PC-3 (cell line): ENCODE measurements around the gene SLC36A1. TPM values are rescaled to one million over a fixed set of nuclear protein-coding genes. Genes with fewer than 3 reads are reported as not detected.

Source experiments
- ATAC-seq: fragments of 200-7000 bp; cut with Tn5 transposase; 2 replicates; pipeline ENCODE4 v1.9.1; 2020; ENCODE audit warnings: mild to moderate bottlenecking, moderate library complexity
- BruUV-seq: library from RNA; stranded (reverse); fragments of 400-500 nt; replicated peaks from 2 replicates; lab custom pipeline; 2021; lab: Mats Ljungman, UMichigan
- CTCF ChIA-PET: fragments of 300-600 bp; sonication (Branson Sonifier 250); formaldehyde crosslinking; loops from one replicate; lab custom pipeline; 2022; ENCODE audit warnings: antibody characterized with exemption; lab: Charles Lee
- POLR2A ChIA-PET: fragments of 300-600 bp; sonication (Branson Sonifier 250); formaldehyde crosslinking; loops from one replicate; lab custom pipeline; 2022; ENCODE audit warnings: antibody characterized with exemption; ENCODE audit not compliant: unreplicated experiment; lab: Charles Lee
- DNase-seq: peaks from one replicate; pipeline ENCODE4 v3.0.0-alpha.2; 2015
- H2AFZ ChIP-seq: fragments of 300-600 bp; sonication (generic); 2 replicates; pipeline ENCODE4 v1.6.0; 2016; ENCODE audit warnings: antibody characterized with exemption, low read length
- H3F3A ChIP-seq: fragments of 300-600 bp; sonication (generic); one replicate; pipeline ENCODE4 v1.6.0; 2017; ENCODE audit warnings: antibody characterized with exemption, low read length, control low read depth, mild to moderate bottlenecking; ENCODE audit not compliant: unreplicated experiment
- H3K27ac ChIP-seq: fragments of 300-600 bp; sonication (generic); 2 replicates; pipeline ENCODE4 v1.5.1; 2016; ENCODE audit warnings: mild to moderate bottlenecking, low read length
- H3K27me3 ChIP-seq: fragments of 300-600 bp; sonication (generic); 2 replicates; pipeline ENCODE4 v1.6.1; 2016; ENCODE audit warnings: low read length, mixed read lengths
- H3K36me3 ChIP-seq: fragments of 300-600 bp; sonication (generic); 2 replicates; pipeline ENCODE4 v1.6.1; 2016; ENCODE audit warnings: low read depth, mixed run types, low read length, mixed read lengths
- H3K4me1 ChIP-seq: fragments of 300-600 bp; sonication (generic); 2 replicates; pipeline ENCODE4 v1.5.1; 2016; ENCODE audit warnings: low read length; ENCODE audit not compliant: insufficient read depth
- H3K4me2 ChIP-seq: fragments of 300-600 bp; sonication (generic); 2 replicates; pipeline ENCODE4 v1.6.0; 2016; ENCODE audit warnings: low read length
- H3K4me3 ChIP-seq: fragments of 300-600 bp; sonication (generic); 2 replicates; pipeline ENCODE4 v1.5.1; 2016; ENCODE audit warnings: mild to moderate bottlenecking, low read length, mixed read lengths
- H3K79me2 ChIP-seq: fragments of 300-600 bp; sonication (generic); 2 replicates; pipeline ENCODE4 v1.6.1; 2017; ENCODE audit warnings: low read length, mixed read lengths
- H3K9ac ChIP-seq: fragments of 300-600 bp; sonication (generic); 2 replicates; pipeline ENCODE4 v1.6.0; 2016; ENCODE audit warnings: mild to moderate bottlenecking, low read length
- H3K9me2 ChIP-seq: fragments of 300-600 bp; sonication (generic); replicated peaks from 2 replicates; pipeline ENCODE4 v1.6.1; 2016; ENCODE audit warnings: mixed run types, low read length, mixed read lengths
- H3K9me3 ChIP-seq: fragments of 300-600 bp; sonication (generic); 2 replicates; pipeline ENCODE4 v1.6.1; 2016; ENCODE audit warnings: low read length, mixed read lengths
- H4K20me1 ChIP-seq: fragments of 300-600 bp; sonication (generic); 2 replicates; pipeline ENCODE4 v1.6.1; 2016; ENCODE audit warnings: low read length, mixed read lengths
- EZH2 ChIP-seq: fragments of 300-600 bp; sonication (generic); IDR thresholded peaks from one replicate; pipeline ENCODE4 v1.6.1; 2017; ENCODE audit warnings: antibody characterized with exemption, mild to moderate bottlenecking, low read length; ENCODE audit not compliant: unreplicated experiment
- EZH2phosphoT487 ChIP-seq: fragments of 300-600 bp; sonication (generic); IDR thresholded peaks from 2 replicates; pipeline ENCODE4 v1.6.1; 2018; ENCODE audit warnings: mild to moderate bottlenecking, antibody characterized with exemption, low read length, borderline replicate concordance
- intact Hi-C: fragments of 100-400 bp; cut with micrococcal nuclease; formaldehyde crosslinking; loops from 2 replicates; pipeline ENCODE4 v1.9.0; 2023
- total RNA-seq: library from RNA; depleted of rRNA; stranded (reverse); fragments of >200 nt; gene quantifications from 2 replicates; pipeline ENCODE4 v1.2.3, GENCODE V29; 2014
- TF ChIP-seq, protein P1 (sequence below): fragments of 300-600 bp; sonication (generic); conservative IDR thresholded peaks from 2 replicates; pipeline ENCODE4 v1.5.1; 2017; ENCODE audit warnings: antibody characterized with exemption, low read depth, mild to moderate bottlenecking, low read length

SLC36A1 gene
- total RNA-seq, 1 experiment from 2014 or later: 3.6 TPM

DNA sequence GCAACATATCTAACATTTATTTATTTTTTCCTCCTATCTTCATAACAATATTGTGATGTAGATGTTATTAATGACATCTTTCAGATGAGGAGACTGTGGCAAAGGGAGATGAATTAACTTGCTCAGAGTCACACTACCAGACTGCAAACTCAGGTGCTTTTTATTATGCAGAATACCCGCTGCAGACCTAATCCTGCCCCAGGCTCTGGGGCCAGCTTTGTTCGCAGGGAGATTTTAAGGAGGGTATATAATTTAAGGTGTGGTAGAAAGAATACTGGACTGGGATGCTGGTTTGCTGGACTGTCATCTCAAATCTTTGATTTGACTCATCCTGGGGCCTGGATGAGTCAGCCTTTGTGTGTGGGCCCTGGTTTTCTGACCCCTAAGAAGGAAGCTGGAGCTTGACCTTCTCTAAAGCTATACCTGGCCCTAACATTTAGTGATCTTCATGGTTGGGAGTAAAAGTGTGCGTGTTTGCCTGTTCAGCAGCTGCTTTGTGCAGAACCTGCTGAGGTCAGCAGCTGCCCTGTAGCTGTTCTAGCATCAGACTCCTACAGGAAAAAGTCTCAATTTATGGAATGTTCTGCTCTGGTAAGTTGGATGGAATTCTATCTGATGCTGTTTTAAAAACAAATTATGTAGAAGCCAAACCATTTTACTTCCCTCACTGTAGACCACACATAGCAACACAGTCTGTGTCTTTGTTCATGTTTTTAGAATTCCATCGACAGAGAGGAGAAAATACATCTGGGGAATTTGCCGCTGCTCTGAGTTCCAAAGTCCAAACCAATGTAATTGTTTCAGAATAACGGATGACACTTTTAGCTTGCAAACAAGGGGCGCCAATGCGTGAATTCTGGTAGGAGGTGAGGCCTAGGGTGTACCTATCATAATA lies 4.5 kb downstream of the SLC36A1 start:
- Histone ChIP-seq H2AFZ (no peak overlapping the region), H3K9me2 (no peaks in the 10 kb centered on the region), H4K20me1 (no peaks in the 10 kb centered on the region), H3K27me3 (no peaks in the 10 kb centered on the region), H3K36me3 (no peaks in the 10 kb centered on the region), H3K4me2 (peak overlapping the region; percentile 15; the same call in 1 of the 2 replicates), H3K4me1 (peaks cover 32% of the 10 kb centered on the region), H3K27ac (no peak overlapping the region), H3K4me3 (no peak overlapping the region), H3F3A (no peaks in the 10 kb centered on the region), H3K9me3 (no peaks in the 10 kb centered on the region), H3K9ac (no peak overlapping the region), H3K79me2 (peaks cover 13% of the 10 kb centered on the region; the same call in 1 of the 2 replicates)
- DNase-seq: peak; percentile 75
- POLR2A ChIA-PET: interaction anchor here (0.7 kb wide), 1 partner anchor 12 kb away, joined by 3 read pairs; no protein-coding TSS in a partner anchor
- TF ChIP-seq EZH2: no peak
- TF ChIP-seq EZH2phosphoT487: no peak
- TF ChIP-seq, protein P1, sequence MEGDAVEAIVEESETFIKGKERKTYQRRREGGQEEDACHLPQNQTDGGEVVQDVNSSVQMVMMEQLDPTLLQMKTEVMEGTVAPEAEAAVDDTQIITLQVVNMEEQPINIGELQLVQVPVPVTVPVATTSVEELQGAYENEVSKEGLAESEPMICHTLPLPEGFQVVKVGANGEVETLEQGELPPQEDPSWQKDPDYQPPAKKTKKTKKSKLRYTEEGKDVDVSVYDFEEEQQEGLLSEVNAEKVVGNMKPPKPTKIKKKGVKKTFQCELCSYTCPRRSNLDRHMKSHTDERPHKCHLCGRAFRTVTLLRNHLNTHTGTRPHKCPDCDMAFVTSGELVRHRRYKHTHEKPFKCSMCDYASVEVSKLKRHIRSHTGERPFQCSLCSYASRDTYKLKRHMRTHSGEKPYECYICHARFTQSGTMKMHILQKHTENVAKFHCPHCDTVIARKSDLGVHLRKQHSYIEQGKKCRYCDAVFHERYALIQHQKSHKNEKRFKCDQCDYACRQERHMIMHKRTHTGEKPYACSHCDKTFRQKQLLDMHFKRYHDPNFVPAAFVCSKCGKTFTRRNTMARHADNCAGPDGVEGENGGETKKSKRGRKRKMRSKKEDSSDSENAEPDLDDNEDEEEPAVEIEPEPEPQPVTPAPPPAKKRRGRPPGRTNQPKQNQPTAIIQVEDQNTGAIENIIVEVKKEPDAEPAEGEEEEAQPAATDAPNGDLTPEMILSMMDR: no peak
- peak; percentile 24 for ATAC-seq
- intact Hi-C loops: no loop called here
- BruUV-seq: no TSS peak
- CTCF ChIA-PET: no interaction called here

DNA sequence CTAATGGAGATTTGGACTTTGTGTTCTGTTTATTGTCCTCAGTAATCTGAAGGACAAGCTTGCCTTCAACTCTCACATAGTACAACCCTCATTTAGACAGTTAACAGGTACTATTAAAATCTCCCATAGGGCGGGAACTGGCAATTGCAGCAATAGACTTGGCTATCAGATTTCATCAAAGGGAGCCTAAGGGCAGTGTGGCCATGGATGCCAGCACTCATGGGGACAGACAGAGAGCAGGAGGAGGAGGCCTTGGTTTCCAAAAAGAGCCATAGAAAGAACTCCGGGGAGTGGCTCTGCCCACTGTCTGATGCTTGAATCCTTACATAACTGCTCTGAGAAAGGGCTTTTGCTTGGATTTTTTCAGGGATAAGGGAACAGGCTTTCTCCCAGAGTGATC lies 6.8 kb downstream of the SLC36A1 start:
- Histone ChIP-seq H3K9ac (no peak overlapping the region), H3K4me3 (no peak overlapping the region), H3K4me1 (peaks cover 22% of the 10 kb centered on the region), H3K79me2 (peaks cover 7% of the 10 kb centered on the region; the same call in 1 of the 2 replicates), H4K20me1 (no peaks in the 10 kb centered on the region), H3K36me3 (no peaks in the 10 kb centered on the region), H3F3A (no peaks in the 10 kb centered on the region), H2AFZ (no peak overlapping the region), H3K4me2 (no peak overlapping the region), H3K9me2 (no peaks in the 10 kb centered on the region), H3K9me3 (no peaks in the 10 kb centered on the region), H3K27ac (no peak overlapping the region), H3K27me3 (no peaks in the 10 kb centered on the region)
- DNase-seq (peak; percentile 50), ATAC-seq (peak; percentile 62)
- no peak for TF ChIP-seq EZH2phosphoT487
- ChIA-PET POLR2A (no interaction called here), CTCF (interaction anchor here (0.6 kb wide), 1 partner anchor 11 kb away, joined by 3 read pairs; no protein-coding TSS in a partner anchor)
- intact Hi-C loops: no loop called here
- no TSS peak for BruUV-seq

DNA sequence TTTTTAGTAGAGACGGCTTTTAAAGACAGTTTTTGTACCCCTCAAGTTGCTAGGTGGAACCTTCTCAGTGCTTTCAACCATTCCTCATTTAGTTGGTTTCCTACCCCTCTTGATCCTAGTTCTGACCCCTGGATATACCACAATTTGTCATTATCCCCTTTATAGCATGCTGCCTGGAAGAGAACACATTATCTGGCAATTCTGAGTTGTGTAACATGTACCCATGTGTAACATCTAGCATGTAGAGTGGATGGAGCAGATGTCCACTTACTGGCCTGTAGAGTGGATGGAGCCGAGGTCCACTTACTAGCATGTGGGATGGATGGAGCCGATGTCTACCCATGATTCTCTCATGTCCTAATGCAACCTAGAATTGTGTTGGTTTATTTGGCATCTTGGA lies 7.5 kb downstream of the SLC36A1 start:
- H3K4me1 ChIP-seq: peaks cover 19% of the 10 kb centered on the region
- H3K4me3 ChIP-seq: no peak overlapping the region
- no peak for ATAC-seq
- H3K36me3 ChIP-seq: no peaks in the 10 kb centered on the region; the same call in 1 of the 2 replicates
- no peaks in the 10 kb centered on the region for H3K27me3 ChIP-seq
- CTCF ChIA-PET: no interaction called here
- peaks cover under 1% of the 10 kb centered on the region; the same call in 1 of the 2 replicates for H3K79me2 ChIP-seq
- H3K9ac ChIP-seq: no peak overlapping the region
- intact Hi-C loops: no loop called here
- H3F3A ChIP-seq: no peaks in the 10 kb centered on the region
- DNase-seq: no peak
- H3K27ac ChIP-seq: no peak overlapping the region
- H3K9me3 ChIP-seq: no peaks in the 10 kb centered on the region
- H2AFZ ChIP-seq: no peak overlapping the region
- POLR2A ChIA-PET: no interaction called here
- BruUV-seq: no TSS peak
- no peak overlapping the region for H3K4me2 ChIP-seq
- TF ChIP-seq, protein P1: no peak
- TF ChIP-seq EZH2: no peak
- TF ChIP-seq EZH2phosphoT487: no peak
- H3K9me2 ChIP-seq: no peaks in the 10 kb centered on the region
- H4K20me1 ChIP-seq: no peaks in the 10 kb centered on the region
